Lower leg skin (tissue), 4 donors: Measurements from ENCODE around the gene SULF2. TPM values are rescaled to one million over a fixed set of nuclear protein-coding genes. Genes with fewer than 3 reads are reported as not detected.

Experiments
- DNase-seq, 2 donors: peaks; one replicate each; pipeline ENCODE4 v3.0.0-alpha.2; 2019; ENCODE audit warnings: low spot score in 2 of 2
- H3K4me3 ChIP-seq: fragments of 200-600 bp; sonication (generic); 2 replicates; pipeline ENCODE4 v1.5.1; 2017; ENCODE audit warnings: mild to moderate bottlenecking, low read depth; ENCODE audit not compliant: poor library complexity, severe bottlenecking
- CTCF ChIP-seq, 3 donors: fragments of 450-650 bp; IDR thresholded peaks; one replicate each; pipeline ENCODE4 v1.5.1; 2016; ENCODE audit warnings: antibody characterized with exemption in 3 of 3, mild to moderate bottlenecking in 3 of 3, moderate library complexity in 2 of 3
- POLR2A ChIP-seq, 2 donors: fragments of 450-650 bp; IDR thresholded peaks; one replicate each; pipeline ENCODE4 v1.6.1; 2016 to 2017; ENCODE audit warnings: antibody characterized with exemption in 2 of 2, mild to moderate bottlenecking in 1 of 2, moderate library complexity in 1 of 2
- WGBS, 2 donors: methylation state at CpG; one replicate each; pipeline ENCODE4 v1.1.5; 2018; 5-methylcytosine and 5-hydroxymethylcytosine counted together
- intact Hi-C: fragments of 100-400 bp; cut with DNase I; formaldehyde crosslinking; loops from one replicate; pipeline ENCODE4 v1.15.0; 2023; ENCODE audit warnings: low total_unique reads
- total RNA-seq, 4 donors: library from RNA; depleted of rRNA; stranded (reverse); fragments of >200 nt; gene quantifications; one replicate each; pipeline ENCODE4 v1.1.0, GENCODE V29; 2016

The SULF2 gene
- total RNA-seq, 4 donors from 2014 or later: 18.3 to 83.0 (median 28.0) TPM

DNA sequence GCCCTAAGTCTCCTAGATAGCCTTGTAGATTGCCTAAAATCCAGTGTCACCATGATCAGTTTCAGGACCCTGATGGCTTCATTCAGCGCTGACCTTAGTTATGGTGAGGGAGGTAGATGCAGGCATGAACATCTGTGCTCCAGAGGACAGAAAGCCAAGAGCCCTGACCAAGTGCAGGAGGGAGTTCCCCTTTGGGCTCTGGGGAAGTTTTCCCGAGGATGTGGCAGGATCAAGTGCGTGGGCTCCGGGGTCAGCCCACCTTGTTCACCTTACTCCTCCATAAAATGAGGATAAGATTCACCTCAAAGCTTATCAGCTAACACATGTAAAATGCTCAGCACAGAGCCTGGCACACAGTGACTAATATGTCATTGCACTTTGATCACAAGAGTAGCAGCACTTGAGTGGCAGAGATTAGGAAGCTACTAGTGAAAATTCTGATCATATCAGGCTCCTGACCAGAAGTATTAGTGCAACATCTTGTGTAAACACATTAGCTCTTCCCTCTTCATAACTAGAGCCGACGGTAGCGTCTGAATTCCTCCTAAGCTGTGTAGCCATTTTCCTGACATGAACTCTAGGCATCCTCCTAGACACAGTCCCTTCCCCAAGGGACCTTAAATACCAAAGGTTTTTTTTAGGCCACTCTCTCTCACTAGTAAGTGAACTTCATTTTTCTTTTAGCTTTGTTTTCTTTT, 125.2 kb downstream of the SULF2 start:
- WGBS, 2 donors: 76 to 82% methylated on average over 7 of the region's 7 CpGs
- H3K4me3 ChIP-seq: no peak overlapping the region
- DNase-seq: peak in 1 of 2 donors; percentile 66
- intact Hi-C loops: loop anchor here (5.0 kb wide), 1 partner anchor 962 kb away; no protein-coding TSS in a partner anchor
- no peak for TF ChIP-seq CTCF (IDR thresholded peaks at IDR 0.05)
- no peak for TF ChIP-seq POLR2A (IDR thresholded peaks at IDR 0.05)

- no peak for DNase-seq
- no peak overlapping the region for H3K4me3 ChIP-seq
- TF ChIP-seq CTCF (IDR thresholded peaks at IDR 0.05) (no peak), POLR2A (IDR thresholded peaks at IDR 0.05) (no peak)
- WGBS, 2 donors: 72 to 82% methylated on average over 2 of the region's 2 CpGs
- intact Hi-C loops: no loop called here
Observed at GRCh38 chr20:47656318-47656717, 129.0 kb downstream of the SULF2 start.

- TF ChIP-seq CTCF (IDR thresholded peaks at IDR 0.05) (no peak), POLR2A (IDR thresholded peaks at IDR 0.05) (no peak)
- intact Hi-C loops: no loop called here
- DNase-seq: no peak
- no peak overlapping the region for H3K4me3 ChIP-seq
Observed at GRCh38 chr20:47655635-47656034, 129.6 kb downstream of the SULF2 start.

DNA sequence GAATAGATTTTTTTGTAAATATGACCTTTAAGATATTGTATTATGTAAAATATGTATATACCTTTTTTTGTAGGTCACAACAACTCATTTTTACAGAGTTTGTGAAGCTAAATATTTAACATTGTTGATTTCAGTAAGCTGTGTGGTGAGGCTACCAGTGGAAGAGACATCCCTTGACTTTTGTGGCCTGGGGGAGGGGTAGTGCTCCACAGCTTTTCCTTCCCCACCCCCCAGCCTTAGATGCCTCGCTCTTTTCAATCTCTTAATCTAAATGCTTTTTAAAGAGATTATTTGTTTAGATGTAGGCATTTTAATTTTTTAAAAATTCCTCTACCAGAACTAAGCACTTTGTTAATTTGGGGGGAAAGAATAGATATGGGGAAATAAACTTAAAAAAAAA, 130.9 kb downstream of the SULF2 start:
- 92 to 93% methylated on average over 1 of the region's 1 CpG for WGBS, 2 donors
- TF ChIP-seq CTCF (IDR thresholded peaks at IDR 0.05): no peak
- no peak for TF ChIP-seq POLR2A (IDR thresholded peaks at IDR 0.05)

GRCh38 chr20:47653869-47654268, 131.4 kb downstream of the SULF2 start:
- WGBS, 2 donors: 77 to 82% methylated on average over 2 of the region's 2 CpGs
- intact Hi-C loops: no loop called here
- no peak for DNase-seq
- TF ChIP-seq POLR2A (IDR thresholded peaks at IDR 0.05) (no peak), CTCF (IDR thresholded peaks at IDR 0.05) (no peak)
- H3K4me3 ChIP-seq: no peak overlapping the region

More for the DNA sequence above, 130.9 kb downstream of the SULF2 start:
- DNase-seq: no peak
- intact Hi-C loops: no loop called here
- H3K4me3 ChIP-seq: no peak overlapping the region

GRCh38 chr20:47652794-47653193, 132.5 kb downstream of the SULF2 start:
- DNase-seq: no peak
- TF ChIP-seq CTCF (IDR thresholded peaks at IDR 0.05) (no peak), POLR2A (IDR thresholded peaks at IDR 0.05) (no peak)
- 88 to 97% methylated on average over 2 of the region's 2 CpGs for WGBS, 2 donors

More at GRCh38 chr20:47652794-47653193, 132.5 kb downstream of the SULF2 start:
- H3K4me3 ChIP-seq: no peak overlapping the region
- intact Hi-C loops: no loop called here
